Eye (tissue), 1 donor: ENCODE results near the gene BCL2L11.
"Not testable (repeated sequence)": the region's sequence is repeated elsewhere in the genome, so short reads cannot be mapped to it uniquely, and the experiment has no call there.

Experiments used
- DNase-seq: peaks from one replicate; pipeline ENCODE4 v3.0.0-alpha.2; 2015

BCL2L11 gene

DNA sequence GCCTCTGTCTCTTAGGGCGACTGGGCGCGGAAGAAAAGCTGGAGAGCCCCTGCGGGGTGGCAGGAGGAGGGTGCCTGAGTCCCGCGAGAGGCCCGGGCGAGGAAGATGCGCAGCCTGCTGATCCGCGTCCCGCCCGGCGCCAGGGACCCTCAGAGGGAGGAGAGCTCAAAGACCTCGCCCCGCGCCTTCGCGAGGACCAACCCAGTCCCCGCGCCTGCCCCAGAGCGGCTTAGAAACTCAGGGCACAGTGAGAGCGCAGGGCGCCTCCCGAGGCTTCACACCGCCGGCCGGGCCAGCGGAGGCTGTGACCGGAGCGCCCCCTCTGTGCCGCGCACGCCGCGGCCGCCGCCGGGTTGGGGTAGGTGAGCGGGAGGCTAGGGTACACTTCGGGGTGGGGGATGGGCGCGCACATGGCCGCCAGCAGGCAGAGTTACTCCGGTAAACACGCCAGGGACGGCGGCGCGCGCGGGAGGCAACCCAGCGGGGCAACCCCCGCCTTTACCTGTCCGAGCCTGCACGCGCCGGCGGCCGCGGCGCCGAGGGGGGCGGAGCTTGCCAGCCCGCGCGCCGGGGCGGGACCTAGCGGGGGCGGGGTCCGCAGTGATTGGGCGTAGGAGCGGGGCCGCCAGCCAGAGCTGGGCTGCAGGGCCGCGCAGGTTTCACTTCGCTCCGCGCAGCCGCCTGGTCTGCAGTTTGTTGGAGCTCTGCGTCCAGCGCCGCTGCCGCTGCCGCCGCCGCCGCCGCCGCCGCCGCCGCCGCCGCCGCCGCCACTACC, at the start of gene BCL2L11:
BCL2L11 (plus strand) TSS at position 662 of the 775 bp plus-strand sequence. CDS start 2,832 bp downstream, outside the sequence.
- DNase-seq = peak; percentile 95

DNA sequence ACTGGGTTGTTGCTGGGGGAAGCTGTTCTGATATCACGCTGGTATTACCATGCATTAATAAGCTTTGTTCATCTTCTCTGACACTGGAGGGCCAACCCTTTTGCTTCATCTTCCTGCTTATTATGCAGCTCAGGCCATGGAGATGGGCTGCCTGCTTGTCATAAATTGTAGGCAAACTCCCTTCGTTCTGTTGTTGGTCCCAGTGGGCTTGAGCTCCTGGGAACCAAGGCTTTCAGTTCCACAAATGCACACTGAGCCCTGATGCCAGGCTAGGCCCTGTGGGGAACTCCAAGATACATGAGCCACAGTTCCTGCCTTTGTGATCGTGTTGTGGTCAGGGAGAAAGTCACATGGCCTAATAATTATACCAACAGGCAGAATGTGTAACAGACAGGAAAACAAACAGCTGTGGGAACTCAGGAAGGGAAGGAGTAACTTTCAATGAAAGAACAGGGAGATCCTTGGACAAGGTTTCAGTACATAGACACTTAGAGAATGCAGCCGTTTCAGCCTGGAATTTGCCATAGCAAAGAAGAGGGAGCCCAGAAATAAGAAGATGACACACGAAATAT, 49.0 kb upstream of the BCL2L11 start:
- DNase-seq = peak; percentile 21

DNA sequence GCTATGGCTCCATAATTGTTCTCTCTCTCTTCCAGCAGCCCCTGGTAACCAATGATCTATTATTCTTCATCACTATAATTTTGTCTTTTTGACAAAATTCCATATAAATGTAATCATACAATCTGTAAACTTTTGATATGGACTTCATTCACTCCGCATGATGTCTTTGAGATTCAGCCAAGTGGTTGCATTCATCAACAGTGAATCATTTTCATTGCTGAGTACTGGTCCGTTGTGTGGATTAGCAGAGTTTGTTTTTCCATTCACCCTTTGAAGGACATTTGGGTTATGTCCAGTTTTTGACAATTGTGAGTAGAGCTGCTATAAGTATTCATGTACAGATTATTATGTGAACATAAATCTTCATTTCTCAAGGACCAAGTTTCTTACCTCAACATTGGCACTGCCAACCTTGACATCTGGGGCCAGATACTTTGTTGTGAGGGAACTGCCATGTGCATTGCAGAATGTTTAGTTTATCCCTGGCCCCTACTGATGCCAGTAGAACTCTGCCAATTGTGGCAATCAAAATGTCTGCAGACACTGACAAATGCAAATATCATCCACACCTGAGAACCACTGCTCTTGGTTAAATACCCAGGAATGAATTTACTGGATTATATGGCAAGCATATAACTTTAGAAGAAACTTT, 48.4 kb upstream of the BCL2L11 start:
- no peak for DNase-seq

DNA sequence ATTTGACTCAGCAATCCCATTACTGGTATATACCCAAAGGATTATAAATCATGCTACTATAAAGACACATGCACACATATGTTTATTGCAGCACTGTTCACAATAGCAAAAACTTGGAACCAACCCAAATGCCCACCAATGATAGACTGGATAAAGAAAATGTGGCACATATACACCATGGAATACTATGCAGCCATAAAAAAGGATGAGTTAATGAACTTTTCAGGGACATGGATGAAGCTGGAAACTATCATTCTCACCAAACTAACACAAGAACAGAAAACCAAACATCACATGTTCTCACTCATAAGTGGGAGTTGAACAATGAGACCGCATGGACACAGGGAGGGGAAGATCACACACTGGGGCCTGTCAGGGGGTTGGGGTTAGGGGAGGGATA, 38.1 kb upstream of the BCL2L11 start:
- not testable (repeated sequence) for DNase-seq

- DNase-seq = no peak
These were observed 28.9 kb upstream of the BCL2L11 start for GRCh38 chr2:111091811-111092211.

DNA sequence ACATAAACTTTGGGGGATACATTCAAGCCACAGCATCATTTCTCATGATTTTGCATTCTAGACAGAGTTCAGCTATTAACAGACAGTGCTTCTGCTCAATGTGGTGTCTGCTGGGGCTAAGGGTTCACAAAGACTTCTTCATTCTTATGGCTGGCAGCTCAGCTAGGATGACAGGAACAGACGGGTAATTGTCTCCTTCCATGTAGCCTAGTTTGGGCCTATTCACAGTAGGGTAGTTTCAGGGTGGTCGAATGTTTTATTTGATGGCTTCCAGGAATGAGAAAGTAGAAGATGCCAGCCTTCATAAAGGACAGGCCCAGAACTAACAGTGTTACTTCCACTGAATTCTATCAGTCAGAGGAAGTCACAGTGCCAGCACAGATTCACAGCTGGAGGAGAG, 26.0 kb upstream of the BCL2L11 start:
- peak; percentile 51 for DNase-seq

GRCh38 chr2:111095434-111095833, 25.3 kb upstream of the BCL2L11 start:
- DNase-seq = no peak

DNA sequence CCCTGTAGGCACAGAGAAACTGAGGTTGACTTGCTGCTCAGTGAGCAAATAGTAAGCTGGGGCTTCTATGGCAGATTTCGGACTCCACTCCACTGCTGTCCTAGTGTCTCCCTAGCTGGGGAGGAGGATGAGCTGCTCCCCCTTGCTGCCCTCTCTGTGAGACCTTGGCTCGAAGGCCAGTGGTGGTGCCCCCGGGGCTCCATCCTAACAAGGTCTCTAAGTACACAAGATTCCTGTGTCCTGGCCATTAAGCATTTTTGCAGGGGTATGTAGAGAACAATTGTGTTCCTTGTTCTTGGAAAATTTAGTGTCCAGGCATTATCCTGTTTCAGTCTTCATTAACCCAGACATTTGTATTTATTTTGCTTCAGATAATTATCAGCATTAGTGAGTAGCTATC, 21.3 kb upstream of the BCL2L11 start:
- no peak for DNase-seq

DNA sequence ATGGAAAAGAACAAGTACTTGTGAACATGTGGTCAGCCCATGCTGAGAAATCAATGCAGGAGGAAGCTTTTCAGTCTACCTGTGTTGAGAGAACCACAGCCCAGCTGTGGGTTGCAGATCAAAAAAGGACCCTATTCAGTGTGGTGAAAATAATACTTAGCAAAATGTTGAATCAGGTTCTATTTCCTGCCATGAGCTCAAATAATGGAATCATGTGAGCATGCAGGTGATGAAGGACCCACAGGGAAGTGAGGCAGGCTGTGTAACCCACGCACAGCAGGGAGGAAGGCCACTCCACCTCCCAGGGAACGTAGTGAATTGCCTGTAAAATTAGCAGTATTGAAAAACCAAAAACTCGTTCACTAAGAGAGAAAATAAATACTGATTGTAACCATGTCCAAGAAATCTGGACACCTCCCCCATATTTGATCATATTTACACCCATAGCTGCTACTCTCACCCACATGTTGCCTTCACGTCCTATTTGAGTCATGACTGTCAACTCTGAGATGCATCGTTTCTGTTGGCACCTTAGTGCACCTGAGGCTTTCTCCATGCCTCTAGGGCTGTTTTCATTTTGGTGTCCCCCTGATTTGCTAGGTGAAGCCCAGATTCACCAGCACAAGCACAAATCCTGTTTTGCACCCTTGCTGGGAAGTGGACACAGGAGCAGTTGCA, 20.5 kb upstream of the BCL2L11 start:
- DNase-seq = no peak

GRCh38 chr2:111100765-111101162, 19.9 kb upstream of the BCL2L11 start:
- DNase-seq = no peak

- DNase-seq = no peak
These were observed 19.1 kb upstream of the BCL2L11 start for GRCh38 chr2:111101592-111101991.

- peak; percentile 68 for DNase-seq
These were observed 18.5 kb upstream of the BCL2L11 start for GRCh38 chr2:111102216-111102615.

GRCh38 chr2:111105926-111106325, 14.8 kb upstream of the BCL2L11 start:
- DNase-seq = no peak

- no peak for DNase-seq
These were observed 14.0 kb upstream of the BCL2L11 start for GRCh38 chr2:111106706-111107105.

- no peak for DNase-seq
These were observed 11.9 kb upstream of the BCL2L11 start for GRCh38 chr2:111108745-111109271.

DNA sequence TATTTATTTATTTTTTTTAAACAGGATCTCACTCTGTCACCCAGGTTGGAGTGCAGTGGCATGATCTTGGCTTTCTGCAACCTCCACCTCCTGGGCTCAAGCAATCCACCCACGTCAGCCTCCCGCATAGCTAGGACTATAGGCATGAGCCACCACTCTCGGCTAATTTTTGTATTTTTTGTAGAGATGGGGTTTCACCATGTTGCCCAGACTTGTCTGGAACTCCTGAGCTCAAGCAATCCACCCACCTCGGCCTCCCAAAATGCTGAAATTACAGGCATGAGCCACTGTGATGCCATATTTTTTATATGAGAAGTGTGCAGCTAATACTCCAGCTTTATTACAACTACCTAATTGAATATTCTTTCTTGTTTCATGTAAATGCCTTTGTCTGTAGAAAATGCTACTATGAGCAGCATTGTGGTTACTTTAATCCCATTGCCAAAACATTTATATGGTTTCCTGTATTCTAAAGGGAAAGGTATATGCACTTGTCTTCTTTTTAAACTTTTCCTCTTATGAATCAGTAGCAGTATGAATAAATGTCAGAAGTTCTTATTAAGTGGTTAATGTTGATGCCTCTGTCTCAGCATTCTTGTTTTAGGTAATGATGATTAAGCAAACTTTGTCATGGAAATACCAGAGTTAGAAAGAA, 9.5 kb upstream of the BCL2L11 start:
- DNase-seq = no peak

- DNase-seq = no peak
These were observed 6.9 kb upstream of the BCL2L11 start for GRCh38 chr2:111113838-111114237.

DNA sequence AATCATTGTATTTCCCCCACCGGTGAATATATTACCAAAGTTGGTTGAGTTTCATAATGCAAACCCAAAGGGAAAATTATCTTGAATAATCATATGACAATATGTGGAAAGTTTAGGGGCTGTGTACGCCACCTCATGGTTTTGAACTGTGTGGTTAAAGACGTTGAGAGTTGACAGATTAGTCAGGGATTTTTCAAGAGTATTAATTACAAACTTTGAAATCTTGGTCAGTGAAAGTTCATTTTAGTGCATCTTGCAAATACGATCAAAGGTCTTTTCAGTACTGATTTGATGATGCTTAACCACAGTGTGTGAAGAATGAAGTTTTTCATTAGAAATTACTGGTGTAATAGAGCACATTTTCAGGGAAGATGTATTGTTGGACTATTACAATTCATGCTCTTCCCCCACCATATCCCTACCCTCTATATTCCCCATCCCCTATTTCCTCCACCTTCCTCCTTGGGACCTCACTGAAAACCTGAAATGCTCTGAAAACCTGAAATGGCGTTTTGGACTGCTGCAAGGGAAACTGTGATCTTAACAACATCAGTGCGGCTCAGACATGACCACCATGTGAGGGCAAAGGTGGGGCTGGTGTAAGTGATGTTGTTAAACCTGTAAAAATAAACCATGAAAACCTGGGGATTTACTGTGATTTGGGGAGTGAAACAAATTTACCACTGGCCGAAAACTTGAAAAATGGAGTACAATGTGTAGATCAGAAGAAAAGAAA, 4.5 kb upstream of the BCL2L11 start:
- no peak for DNase-seq

DNA sequence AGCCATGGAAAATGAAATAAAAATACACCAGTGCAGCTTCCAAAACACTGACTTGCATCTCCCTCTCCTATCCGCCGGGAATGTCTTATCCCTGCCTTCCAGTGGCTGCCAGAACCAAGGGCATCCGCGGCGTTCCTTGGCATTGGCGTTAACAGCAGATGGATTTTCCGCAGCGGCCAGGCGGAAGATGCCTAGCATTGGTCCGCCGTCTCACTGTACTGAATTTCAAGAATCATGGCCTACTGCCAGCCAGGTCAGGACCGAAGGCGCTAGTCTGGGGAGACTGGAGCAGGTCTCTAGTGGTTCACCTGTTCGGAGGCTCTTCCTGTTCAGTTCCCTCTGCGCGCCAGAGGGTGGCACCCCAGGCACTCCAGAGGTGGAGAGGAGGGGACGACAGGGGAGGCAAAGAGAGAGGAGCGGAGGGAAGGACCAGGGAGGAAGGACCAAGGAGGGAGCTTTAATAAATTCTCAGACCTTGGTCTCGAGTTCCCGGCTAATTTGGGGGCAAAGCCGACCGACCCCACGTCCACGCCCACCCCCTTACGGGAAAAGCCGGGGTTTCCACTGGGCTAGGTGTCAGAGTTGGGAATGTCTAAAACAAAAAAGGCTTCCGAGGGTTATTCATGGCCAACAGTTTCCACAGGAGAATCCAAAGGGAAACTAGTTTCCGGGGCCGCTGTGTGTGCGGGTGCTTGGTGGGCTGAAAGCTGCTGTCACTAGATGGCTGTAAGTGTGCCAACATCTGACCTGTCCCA, 3.7 kb upstream of the BCL2L11 start:
- peak; percentile 90 for DNase-seq

DNA sequence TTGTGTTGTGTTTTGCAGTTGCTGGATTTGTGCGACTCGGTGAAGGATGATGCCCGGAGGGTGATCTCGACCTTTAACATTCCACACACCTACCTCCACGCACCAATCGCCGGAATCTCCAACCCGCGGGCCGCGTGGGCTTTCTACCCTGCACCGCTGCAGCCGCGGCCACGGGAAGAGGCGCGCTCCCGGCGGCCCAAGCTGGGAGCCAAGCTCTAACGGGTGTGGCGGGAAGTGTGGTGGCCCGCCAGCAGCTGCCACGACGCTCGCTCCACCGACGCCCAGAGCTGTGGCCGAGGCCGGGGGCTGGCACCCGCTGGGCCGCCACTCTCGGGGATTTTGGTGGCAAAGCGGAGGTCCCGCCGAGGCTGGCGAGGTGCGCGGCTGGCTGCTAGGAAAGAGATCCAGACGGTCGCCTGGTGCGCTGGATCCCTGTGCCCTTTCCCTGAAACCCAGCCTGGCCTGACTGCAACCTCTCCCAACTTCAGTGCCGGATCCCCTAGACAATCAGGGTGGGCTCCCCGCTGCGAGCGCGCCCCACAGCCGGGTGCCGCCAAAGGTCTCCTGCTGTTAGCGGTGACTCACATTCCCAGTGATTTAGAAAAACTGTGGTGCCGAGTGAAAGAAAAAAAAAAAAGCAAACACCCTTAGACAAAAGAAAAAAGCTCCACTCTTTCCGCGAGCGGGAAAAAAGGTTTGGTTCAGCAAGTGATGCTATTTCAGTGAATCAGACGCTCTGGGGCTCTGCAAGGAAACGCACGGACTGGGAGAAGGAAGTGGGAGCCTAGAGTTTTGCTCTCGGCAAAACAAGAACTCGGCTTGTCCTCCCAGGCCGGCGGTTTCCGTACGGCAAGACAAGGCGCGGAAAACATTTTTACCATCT, 2.9 kb upstream of the BCL2L11 start:
- DNase-seq = peak; percentile 71
